K562 (cell line): ENCODE measurements around the gene OSBPL3. TPM values are rescaled to one million over a fixed set of nuclear protein-coding genes. Genes with fewer than 3 reads are reported as not detected.
A peak's percentile ranks its signal among the peaks of the same experiment; 100 is the strongest.

ENCODE experiments used
- ATAC-seq: fragments of 200-7000 bp; cut with Tn5 transposase; 3 replicates; pipeline ENCODE4 v1.9.1; 2020; ENCODE audit warnings: moderate library complexity
- BruUV-seq: library from RNA; stranded (reverse); fragments of 400-500 nt; replicated peaks from 2 replicates; lab custom pipeline; 2021; lab: Mats Ljungman, UMichigan
- CTCF ChIA-PET: fragments of 300-600 bp; formaldehyde crosslinking; extraction: SDS; loops from one replicate; lab custom pipeline; 2021; ENCODE audit warnings: low intra/inter-chr PET ratio; lab: Yijun Ruan, JAX
- POLR2A ChIA-PET: fragments of 300-600, 350-650 bp; sonication (Branson Sonifier 250); formaldehyde crosslinking; extraction: SDS; loops from one replicate; lab custom pipeline; 2021; ENCODE audit warnings: antibody characterized with exemption, inconsistent platforms; lab: Yijun Ruan, JAX
- DNase-seq, 4 experiments: peaks; one replicate each; pipeline versions ENCODE4 v3.0.0 to v3.0.0-alpha.2; 2011 to 2018; ENCODE audit warnings: low spot score in 3 of 4, mixed read lengths in 3 of 4; ENCODE audit errors: extremely low read depth in 1 of 4
- FAIRE-seq: peaks from 2 replicates; lab custom pipeline; 2011; peaks lifted over from hg19 to GRCh38; lab: Jason Lieb, UNC
- H2AFZ ChIP-seq: 2 replicates; pipeline ENCODE4 v1.6.0; 2011; ENCODE audit warnings: low read depth, low read length, control low read depth, inconsistent platforms
- H3K27ac ChIP-seq: fragments of 200-600 bp; 3 replicates; pipeline ENCODE4 v1.8.0; 2011; ENCODE audit warnings: low read depth, mild to moderate bottlenecking, control low read depth, inconsistent platforms, low read length, moderate library complexity, mixed read lengths; ENCODE audit errors: extremely low read depth
- H3K27me3 ChIP-seq, 2 experiments: fragments of 300-600 bp in 1 of 2; 2 replicates in 1 of 2; 3 replicates in 1 of 2; pipeline versions ENCODE4 v1.6.0 to v1.8.0; 2011; ENCODE audit warnings: inconsistent platforms in 2 of 2, low read length in 2 of 2, mild to moderate bottlenecking in 1 of 2, mixed read lengths in 1 of 2, moderate library complexity in 1 of 2; ENCODE audit not compliant: control insufficient read depth in 2 of 2, insufficient read depth in 2 of 2
- H3K36me3 ChIP-seq: fragments of 300-600 bp; 3 replicates; pipeline ENCODE4 v1.8.0; 2011; ENCODE audit warnings: mild to moderate bottlenecking, low read length, inconsistent platforms; ENCODE audit not compliant: control insufficient read depth, insufficient read depth
- H3K4me1 ChIP-seq, 2 experiments: fragments of 200-600 bp in 1 of 2; replicated peaks in 1 of 2; 2 replicates in 1 of 2; 3 replicates in 1 of 2; pipeline versions ENCODE4 v1.5.1 to v1.8.0; 2011; ENCODE audit warnings: inconsistent platforms in 2 of 2, low read length in 2 of 2, mild to moderate bottlenecking in 1 of 2, mixed read lengths in 1 of 2, moderate library complexity in 1 of 2; ENCODE audit not compliant: control insufficient read depth in 2 of 2, insufficient read depth in 2 of 2
- H3K4me2 ChIP-seq: 2 replicates; pipeline ENCODE4 v1.6.1; 2011; ENCODE audit warnings: low read length, control low read depth, inconsistent platforms, mixed read lengths; ENCODE audit not compliant: insufficient read depth
- H3K4me3 ChIP-seq: fragments of 200-600 bp; sonication (generic), shearing (Covaris generic); 2 replicates; pipeline ENCODE4 v1.5.1; 2016; ENCODE audit warnings: control low read depth, inconsistent platforms
- H3K79me2 ChIP-seq: fragments of 200-600 bp; 3 replicates; pipeline ENCODE4 v1.8.0; 2011; ENCODE audit warnings: low read length, inconsistent platforms; ENCODE audit not compliant: control insufficient read depth, insufficient read depth
- H3K9ac ChIP-seq, 2 experiments: 2 replicates each; pipeline versions ENCODE4 v1.6.0 to v1.6.1; 2011; ENCODE audit warnings: low read depth in 2 of 2, low read length in 2 of 2, control low read depth in 1 of 2, inconsistent platforms in 1 of 2, mild to moderate bottlenecking in 1 of 2, mixed read lengths in 1 of 2; ENCODE audit not compliant: insufficient read depth in 1 of 2
- H3K9me1 ChIP-seq: one replicate; pipeline ENCODE4 v1.6.0; 2011; ENCODE audit warnings: inconsistent platforms, mild to moderate bottlenecking, low read length, moderate library complexity; ENCODE audit not compliant: control insufficient read depth, insufficient read depth
- H3K9me3 ChIP-seq: replicated peaks from 2 replicates; pipeline ENCODE4 v1.5.1; 2011; ENCODE audit warnings: low read depth, low read length, inconsistent platforms; ENCODE audit not compliant: control insufficient read depth, insufficient read depth
- H4K20me1 ChIP-seq: replicated peaks from 2 replicates; pipeline ENCODE4 v1.6.1; 2011; ENCODE audit warnings: low read length, inconsistent platforms, mixed read lengths; ENCODE audit not compliant: control insufficient read depth, insufficient read depth
- ASH1L ChIP-seq: fragments of 450-650 bp; IDR thresholded peaks from 2 replicates; pipeline ENCODE4 v1.6.1; 2018; ENCODE audit warnings: borderline replicate concordance, mild to moderate bottlenecking, low read depth; ENCODE audit not compliant: partially characterized antibody
- CBX5 ChIP-seq: IDR thresholded peaks from 2 replicates; pipeline ENCODE4 v1.6.1; 2014; ENCODE audit warnings: low read depth, borderline replicate concordance
- HDAC6 ChIP-seq: IDR thresholded peaks from 2 replicates; pipeline ENCODE4 v1.6.1; 2012; ENCODE audit warnings: low read depth, mild to moderate bottlenecking, control low read depth, inconsistent platforms, low read length, moderate library complexity
- HEY1 ChIP-seq: fragments of 250-450 bp; sonication (Bioruptor Pico); IDR thresholded peaks from 2 replicates; pipeline ENCODE4 v1.5.0; 2020; ENCODE audit warnings: mild to moderate bottlenecking, moderate library complexity, borderline replicate concordance
- KAT7 ChIP-seq: sonication (generic); formaldehyde crosslinking; IDR thresholded peaks from 2 replicates; pipeline ENCODE4 v1.8.0; 2022; ENCODE audit warnings: missing genetic modification reagents, mild to moderate bottlenecking, borderline replicate concordance
- KDM5B ChIP-seq: fragments of 200-600 bp; sonication (generic); IDR thresholded peaks from 2 replicates; pipeline ENCODE4 v1.6.1; 2012; ENCODE audit warnings: low read depth, mild to moderate bottlenecking, moderate library complexity, low read length, control low read depth, inconsistent platforms; ENCODE audit not compliant: insufficient replicate concordance
- LARP7 ChIP-seq: fragments of 450-650 bp; IDR thresholded peaks from 2 replicates; pipeline ENCODE4 v1.6.1; 2016
- MEF2D ChIP-seq: conservative IDR thresholded peaks from 2 replicates; pipeline ENCODE4 v1.6.1; 2016; ENCODE audit warnings: low read depth, missing genetic modification characterization, missing compliant biosample characterization
- POLR2B ChIP-seq: fragments of 450-650 bp; IDR thresholded peaks from 2 replicates; pipeline ENCODE4 v1.6.1; 2018; ENCODE audit warnings: low read depth; ENCODE audit not compliant: partially characterized antibody
- PTTG1 ChIP-seq: fragments of 450-650 bp; IDR thresholded peaks from 2 replicates; pipeline ENCODE4 v1.6.1; 2016; ENCODE audit warnings: low read depth, mild to moderate bottlenecking, missing genetic modification characterization, missing compliant biosample characterization
- RBM14 ChIP-seq: fragments of 200-400 bp; formaldehyde crosslinking; IDR thresholded peaks from 2 replicates; pipeline ENCODE4 v1.6.1; 2018; ENCODE audit warnings: low read depth, mild to moderate bottlenecking, low read length, moderate library complexity, borderline replicate concordance; ENCODE audit not compliant: insufficient read depth
- RBM39 ChIP-seq: fragments of 200-400 bp; formaldehyde crosslinking; optimal IDR thresholded peaks from 2 replicates; pipeline ENCODE3; 2018; ENCODE audit warnings: low read depth, low read length
- SNIP1 ChIP-seq: fragments of 450-650 bp; IDR thresholded peaks from 2 replicates; pipeline ENCODE4 v1.7.1; 2017; ENCODE audit warnings: low read depth, mild to moderate bottlenecking
- TEAD2 ChIP-seq: fragments of 450-650 bp; IDR thresholded peaks from 2 replicates; pipeline ENCODE4 v1.6.1; 2016; ENCODE audit warnings: missing genetic modification characterization, control low read depth, missing compliant biosample characterization
- THRAP3 ChIP-seq: fragments of 450-650 bp; IDR thresholded peaks from 2 replicates; pipeline ENCODE4 v1.6.1; 2016; ENCODE audit warnings: mild to moderate bottlenecking, inconsistent platforms, borderline replicate concordance
- ZFP30 ChIP-seq: fragments of 250-450 bp; sonication (Bioruptor Pico); IDR thresholded peaks from 2 replicates; pipeline ENCODE4 v1.8.0; 2022; ENCODE audit warnings: moderate library complexity, mild to moderate bottlenecking, inconsistent platforms, borderline replicate concordance
- ZNF253 ChIP-seq: fragments of 250-450 bp; sonication (Bioruptor Pico); conservative IDR thresholded peaks from 2 replicates; pipeline ENCODE4 v1.6.1; 2021; ENCODE audit warnings: mild to moderate bottlenecking
- WGBS: fragments of 100-300 bp; shearing (Covaris generic); methylation state at CpG from one replicate; pipeline ENCODE4 v1.1.6; 2016; ENCODE audit warnings: low coverage, mixed read lengths; ENCODE audit not compliant: insufficient coverage; ENCODE audit errors: missing lambda C conversion rate; 5-methylcytosine and 5-hydroxymethylcytosine counted together
- in situ Hi-C: fragments of 300-500 bp; cut with MboI; formaldehyde crosslinking; loops from 4 replicates; pipeline ENCODE4 v1.15.0; 2018; ENCODE audit warnings: inconsistent platforms, mixed read lengths
- intact Hi-C: fragments of 100-400 bp; cut with micrococcal nuclease; formaldehyde crosslinking; loops from 2 replicates; pipeline ENCODE4 v1.14.2; 2022
- polyA plus RNA-seq, 8 experiments: library from polyadenylated mRNA; depleted of rRNA in 4 of 8; stranded (reverse) in 5 of 8; unstranded in 3 of 8; fragments of >200 nt; fragmentation: Nextera tagmentation in 2 of 8; fragmentation: Illumina TruSeq in 1 of 8; extraction: Ambion mirVana in 2 of 8; extraction: Trizol in 1 of 8; gene quantifications; 2 replicates each; pipeline versions ENCODE4 v1.2.1 to v1.2.3, GENCODE V29; 2011 to 2014; ENCODE audit warnings: inconsistent platforms in 1 of 8, missing spikeins in 1 of 8
- total RNA-seq, 7 experiments: library from RNA; depleted of rRNA in 6 of 7; stranded (reverse); fragments of >200 nt in 6 of 7; fragmentation: Illumina TruSeq in 2 of 7; extraction: Trizol in 2 of 7; gene quantifications; 2 replicates each; pipeline versions ENCODE4 v1.2.1 to v1.2.3, GENCODE V29; 2011 to 2021; ENCODE audit warnings: low replicate concordance in 1 of 7
- TF ChIP-seq, protein P1 (sequence below): fragments of 250-450 bp; sonication (Bioruptor Pico); IDR thresholded peaks from 2 replicates; pipeline ENCODE4 v1.9.0; 2021; ENCODE audit warnings: mild to moderate bottlenecking
- TF ChIP-seq, protein P2 (sequence below): fragments of 200-800 bp; sonication (Bioruptor generic); IDR thresholded peaks from 2 replicates; pipeline ENCODE4 v1.6.1; 2017; ENCODE audit warnings: missing genetic modification characterization, missing compliant biosample characterization
- TF ChIP-seq, protein P3 (sequence below), 2 experiments: fragments of 450-650 bp; IDR thresholded peaks; 2 replicates each; pipeline ENCODE4 v1.6.1; 2016

OSBPL3 gene
- total and polyA plus RNA-seq, 9 of the 15 experiments (the other 6 are each of a cell fraction or from before 2014, with no cell fraction given), result 4.8 to 37.2 (median 26.5) TPM

DNA sequence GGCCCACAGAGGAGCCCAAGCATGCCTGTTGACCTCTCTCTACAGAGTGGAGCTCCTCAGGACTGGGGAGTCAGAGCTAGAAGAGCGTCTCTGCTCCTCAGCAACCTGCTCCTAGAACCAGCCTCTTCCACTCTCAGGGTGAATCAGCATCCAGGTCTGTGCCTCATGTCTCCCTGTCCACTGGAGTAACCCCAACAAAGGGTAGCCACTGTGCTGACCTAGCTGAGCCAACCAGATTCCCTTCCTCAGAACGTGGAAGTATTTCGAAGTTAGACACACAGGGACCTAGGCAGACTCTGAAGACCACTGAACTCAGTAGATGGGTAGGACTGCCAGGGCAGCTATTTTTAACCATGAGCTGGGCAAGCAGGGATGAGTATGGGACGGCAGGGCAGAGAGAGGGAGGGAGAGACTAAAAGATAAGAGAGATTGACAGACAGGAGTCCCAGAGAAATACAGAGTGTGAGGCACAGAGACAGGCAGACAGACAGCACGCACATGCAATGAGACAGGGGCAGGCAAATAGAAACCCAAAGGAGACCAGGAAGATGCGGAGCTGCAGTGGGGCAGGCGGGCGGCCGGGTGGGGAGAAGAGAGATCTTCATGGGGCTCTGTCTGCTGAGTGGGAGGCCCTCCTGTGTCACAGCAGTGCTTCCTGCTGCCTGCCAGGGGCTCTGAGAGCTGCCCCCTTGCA, 56.7 kb downstream of the OSBPL3 start:
- WGBS, result 13% methylated on average over 9 of the region's 9 CpGs
- peak overlapping the region; percentile 32 for H2AFZ ChIP-seq
- POLR2A ChIA-PET, result interaction anchor here (0.9 to 2.4 kb wide), 6 partner anchors 9 to 202 kb away, joined by 3 to 9 read pairs (median 4); partner anchors contain the start of gene CYCS
- DNase-seq (peak in 3 of 4 experiments; percentile 23 to 66 (median 52)), FAIRE-seq (peak; percentile 66), ATAC-seq (peak; percentile 71)
- no peaks in the 10 kb centered on the region for H3K9me1 ChIP-seq
- no peaks in the 10 kb centered on the region for H4K20me1 ChIP-seq
- in situ Hi-C loops (no loop called here), intact Hi-C loops (no loop called here)
- H3K27ac ChIP-seq, result peak overlapping the region; percentile 71
- H3K4me3 ChIP-seq, result no peak overlapping the region
- H3K9ac ChIP-seq, result peak overlapping the region; percentile 36 to 86
- H3K4me1 ChIP-seq, result peaks cover 18 to 60% of the 10 kb centered on the region in 2 experiments
- peaks cover 96% of the 10 kb centered on the region for H3K79me2 ChIP-seq
- CTCF ChIA-PET, result no interaction called here
- H3K4me2 ChIP-seq, result peak overlapping the region; percentile 73
- no peaks in the 10 kb centered on the region for H3K27me3 ChIP-seq
- 0 out of 3 replicates have a peak, but pooled peaks cover 3% of the 10 kb centered on the region for H3K36me3 ChIP-seq
- no peaks in the 10 kb centered on the region for H3K9me3 ChIP-seq
- no TSS peak for BruUV-seq
- TF ChIP-seq ASH1L, result no peak
- no peak for TF ChIP-seq RBM39
- no peak for TF ChIP-seq POLR2B
- no peak for TF ChIP-seq THRAP3
- peak; percentile 77 for TF ChIP-seq MEF2D (tag)
- no peak for TF ChIP-seq RBM14
- no peak for TF ChIP-seq HEY1 (CRISPR knock-in tag)
- TF ChIP-seq HDAC6, result no peak
- TF ChIP-seq, protein P1, sequence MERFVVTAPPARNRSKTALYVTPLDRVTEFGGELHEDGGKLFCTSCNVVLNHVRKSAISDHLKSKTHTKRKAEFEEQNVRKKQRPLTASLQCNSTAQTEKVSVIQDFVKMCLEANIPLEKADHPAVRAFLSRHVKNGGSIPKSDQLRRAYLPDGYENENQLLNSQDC, result no peak
- TF ChIP-seq, protein P2, sequence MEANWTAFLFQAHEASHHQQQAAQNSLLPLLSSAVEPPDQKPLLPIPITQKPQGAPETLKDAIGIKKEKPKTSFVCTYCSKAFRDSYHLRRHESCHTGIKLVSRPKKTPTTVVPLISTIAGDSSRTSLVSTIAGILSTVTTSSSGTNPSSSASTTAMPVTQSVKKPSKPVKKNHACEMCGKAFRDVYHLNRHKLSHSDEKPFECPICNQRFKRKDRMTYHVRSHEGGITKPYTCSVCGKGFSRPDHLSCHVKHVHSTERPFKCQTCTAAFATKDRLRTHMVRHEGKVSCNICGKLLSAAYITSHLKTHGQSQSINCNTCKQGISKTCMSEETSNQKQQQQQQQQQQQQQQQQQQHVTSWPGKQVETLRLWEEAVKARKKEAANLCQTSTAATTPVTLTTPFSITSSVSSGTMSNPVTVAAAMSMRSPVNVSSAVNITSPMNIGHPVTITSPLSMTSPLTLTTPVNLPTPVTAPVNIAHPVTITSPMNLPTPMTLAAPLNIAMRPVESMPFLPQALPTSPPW, result peak; percentile 18; the same call in 1 of the 2 replicates
- no peak for TF ChIP-seq LARP7
- no peak for TF ChIP-seq SNIP1
- TF ChIP-seq ZFP30 (CRISPR knock-in tag), result no peak
- TF ChIP-seq KAT7 (CRISPR knock-in tag), result no peak
- no peak for TF ChIP-seq ZNF253 (CRISPR knock-in tag)
- no peak for TF ChIP-seq PTTG1 (tag)
- peak; percentile 22 for TF ChIP-seq KDM5B
- TF ChIP-seq TEAD2, result no peak
- TF ChIP-seq, protein P3, sequence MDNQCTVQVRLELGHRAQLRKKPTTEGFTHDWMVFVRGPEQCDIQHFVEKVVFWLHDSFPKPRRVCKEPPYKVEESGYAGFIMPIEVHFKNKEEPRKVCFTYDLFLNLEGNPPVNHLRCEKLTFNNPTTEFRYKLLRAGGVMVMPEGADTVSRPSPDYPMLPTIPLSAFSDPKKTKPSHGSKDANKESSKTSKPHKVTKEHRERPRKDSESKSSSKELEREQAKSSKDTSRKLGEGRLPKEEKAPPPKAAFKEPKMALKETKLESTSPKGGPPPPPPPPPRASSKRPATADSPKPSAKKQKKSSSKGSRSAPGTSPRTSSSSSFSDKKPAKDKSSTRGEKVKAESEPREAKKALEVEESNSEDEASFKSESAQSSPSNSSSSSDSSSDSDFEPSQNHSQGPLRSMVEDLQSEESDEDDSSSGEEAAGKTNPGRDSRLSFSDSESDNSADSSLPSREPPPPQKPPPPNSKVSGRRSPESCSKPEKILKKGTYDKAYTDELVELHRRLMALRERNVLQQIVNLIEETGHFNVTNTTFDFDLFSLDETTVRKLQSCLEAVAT (IDR thresholded peaks at IDR 0.05), result peak in 1 of 2 experiments; percentile 41; a peak in 1 of 4 replicates
- no peak for TF ChIP-seq CBX5
